ENCODE data around the gene ERGIC1. TPM values are rescaled to one million over a fixed set of nuclear protein-coding genes. Genes with fewer than 3 reads are reported as not detected.

The ERGIC1 gene
- total RNA-seq, 3 donors from 2014 or later (not counting 1 experiment from before 2014, with no cell fraction given) = 86.2 to 126 (median 121) TPM

GRCh38 chr5:172837640-172838039 is 3.6 kb downstream of the ERGIC1 start:
- peak overlapping the region; percentile 95 to 96 for H3K27ac Mint-ChIP-seq
- H3K27ac ChIP-seq (ENCODE audit: low read length) = peak overlapping the region; percentile 79
- peak overlapping the region; percentile 83 for H3K4me3 Mint-ChIP-seq
- H3K9me3 ChIP-seq (ENCODE audit: control insufficient read depth, insufficient read depth, low read length) = no peaks in the 10 kb centered on the region
- H3K36me3 Mint-ChIP-seq = no peaks in the 10 kb centered on the region
- H3K4me3 ChIP-seq (ENCODE audit: low read length) = no peak overlapping the region
- DNase-seq (peak; percentile 44 to 75), ATAC-seq (peak; percentile 43 to 72 (median 64))
- H3K27me3 ChIP-seq (ENCODE audit: control insufficient read depth, insufficient read depth, low read length) = no peaks in the 10 kb centered on the region
- TF ChIP-seq CTCF (IDR thresholded peaks at IDR 0.05) = no peak
- peaks cover 48 to 61% of the 10 kb centered on the region in 2 donors for H3K4me1 Mint-ChIP-seq
- WGBS (ENCODE audit: insufficient coverage) = 7% methylated on average over 7 of the region's 7 CpGs
- no peaks in the 10 kb centered on the region for H3K9me3 Mint-ChIP-seq
- peaks cover 2% of the 10 kb centered on the region for H3K36me3 ChIP-seq (ENCODE audit: control insufficient read depth, insufficient read depth, low read length)
- H3K27me3 Mint-ChIP-seq (ENCODE audit: low read depth in 2 of 2) = no peaks in the 10 kb centered on the region
- peaks cover 53% of the 10 kb centered on the region for H3K4me1 ChIP-seq (ENCODE audit: control insufficient read depth, insufficient read depth, low read length)
- intact Hi-C loops (cut with micrococcal nuclease) = no loop called here

GRCh38 chr5:172838151-172838875 is 4.3 kb downstream of the ERGIC1 start:
- Mint-ChIP-seq H3K27ac (peak overlapping the region; percentile 95 to 96), H3K4me3 (peak overlapping the region; percentile 83), H3K4me1 (peaks cover 50 to 57% of the 10 kb centered on the region in 2 donors), H3K9me3 (no peaks in the 10 kb centered on the region), H3K36me3 (no peaks in the 10 kb centered on the region), H3K27me3 (ENCODE audit: low read depth in 2 of 2) (no peaks in the 10 kb centered on the region)
- intact Hi-C loops (cut with micrococcal nuclease) = no loop called here
- DNase-seq = no peak
- Histone ChIP-seq H3K36me3 (ENCODE audit: control insufficient read depth, insufficient read depth, low read length) (peaks cover 2% of the 10 kb centered on the region), H3K27me3 (ENCODE audit: control insufficient read depth, insufficient read depth, low read length) (no peaks in the 10 kb centered on the region), H3K27ac (ENCODE audit: low read length) (peak overlapping the region; percentile 79), H3K4me3 (ENCODE audit: low read length) (no peak overlapping the region), H3K9me3 (ENCODE audit: control insufficient read depth, insufficient read depth, low read length) (no peaks in the 10 kb centered on the region), H3K4me1 (ENCODE audit: control insufficient read depth, insufficient read depth, low read length) (peaks cover 48% of the 10 kb centered on the region)
- no peak for ATAC-seq
- no peak for TF ChIP-seq CTCF (IDR thresholded peaks at IDR 0.05)
- WGBS (ENCODE audit: insufficient coverage) = 83% methylated on average over 3 of the region's 3 CpGs

GRCh38 chr5:172839669-172840431 is 5.8 kb downstream of the ERGIC1 start:
- TF ChIP-seq CTCF (IDR thresholded peaks at IDR 0.05) = no peak
- intact Hi-C loops (cut with micrococcal nuclease) = no loop called here
- Mint-ChIP-seq H3K27ac (peak overlapping the region; percentile 68 to 70), H3K9me3 (no peaks in the 10 kb centered on the region), H3K4me3 (no peak overlapping the region), H3K27me3 (ENCODE audit: low read depth in 2 of 2) (no peaks in the 10 kb centered on the region), H3K36me3 (no peaks in the 10 kb centered on the region), H3K4me1 (peaks cover 59 to 64% of the 10 kb centered on the region in 2 donors)
- DNase-seq (no peak), ATAC-seq (no peak)
- peaks cover 2% of the 10 kb centered on the region for H3K36me3 ChIP-seq (ENCODE audit: control insufficient read depth, insufficient read depth, low read length)
- H3K27ac ChIP-seq (ENCODE audit: low read length) = no peak overlapping the region
- peaks cover 51% of the 10 kb centered on the region for H3K4me1 ChIP-seq (ENCODE audit: control insufficient read depth, insufficient read depth, low read length)
- H3K9me3 ChIP-seq (ENCODE audit: control insufficient read depth, insufficient read depth, low read length) = no peaks in the 10 kb centered on the region
- H3K4me3 ChIP-seq (ENCODE audit: low read length) = no peak overlapping the region
- no peaks in the 10 kb centered on the region for H3K27me3 ChIP-seq (ENCODE audit: control insufficient read depth, insufficient read depth, low read length)
- WGBS (ENCODE audit: insufficient coverage) = 95% methylated on average over 13 of the region's 13 CpGs

All from natural killer cell (primary cell).